HG03066 (cell line): ENCODE measurements around the gene RAD51B.
"Not testable (repeated sequence)": the region's sequence is repeated elsewhere in the genome, so short reads cannot be mapped to it uniquely, and the experiment has no call there.

Experiments
- ATAC-seq: cut with Tn5 transposase; IDR thresholded peaks from one replicate; pipeline ENCODE4 v1.9.1; 2021; ENCODE audit warnings: low read depth; ENCODE audit not compliant: unreplicated experiment

Gene RAD51B

DNA sequence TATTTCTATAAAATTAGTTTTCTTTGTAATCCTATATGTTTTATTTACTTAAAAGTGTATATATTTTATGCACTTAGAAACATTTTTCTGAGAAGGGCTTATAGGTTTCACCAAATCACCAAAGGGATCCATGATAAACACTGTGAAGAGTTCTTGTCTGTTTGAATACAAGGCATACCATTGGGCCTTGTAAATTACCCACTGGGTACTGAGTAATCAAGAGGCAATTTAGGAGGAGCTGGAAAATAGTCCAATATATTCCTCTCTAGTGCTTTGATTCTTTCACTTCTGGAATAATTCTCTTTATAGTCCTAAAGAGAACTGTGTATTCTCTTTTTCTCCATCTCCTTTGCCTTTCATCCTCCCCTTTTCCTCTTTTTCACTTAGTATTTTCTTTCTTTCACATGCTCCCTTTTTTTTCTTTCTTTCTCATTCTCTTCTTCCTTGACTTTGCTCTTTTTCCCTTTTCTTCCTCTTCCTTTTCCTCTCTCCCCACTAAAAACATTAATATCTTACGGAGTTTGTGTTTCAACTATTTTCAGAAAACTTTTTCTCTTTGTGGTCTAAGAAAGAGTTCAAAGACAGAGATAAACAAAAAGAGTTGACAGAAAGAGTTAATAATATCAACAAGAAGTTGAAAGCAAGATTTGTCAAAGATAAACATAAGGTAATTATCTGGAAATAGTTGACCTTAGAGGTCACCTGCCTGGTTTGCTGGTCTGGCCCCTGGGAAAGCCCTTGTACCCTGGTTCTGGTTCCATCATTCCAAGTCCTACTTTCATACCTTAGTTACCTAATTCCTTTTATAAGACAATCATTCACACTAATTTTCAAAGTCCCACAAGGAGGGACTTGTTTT lies 435.3 kb downstream of the RAD51B start:
- no peak for ATAC-seq

DNA sequence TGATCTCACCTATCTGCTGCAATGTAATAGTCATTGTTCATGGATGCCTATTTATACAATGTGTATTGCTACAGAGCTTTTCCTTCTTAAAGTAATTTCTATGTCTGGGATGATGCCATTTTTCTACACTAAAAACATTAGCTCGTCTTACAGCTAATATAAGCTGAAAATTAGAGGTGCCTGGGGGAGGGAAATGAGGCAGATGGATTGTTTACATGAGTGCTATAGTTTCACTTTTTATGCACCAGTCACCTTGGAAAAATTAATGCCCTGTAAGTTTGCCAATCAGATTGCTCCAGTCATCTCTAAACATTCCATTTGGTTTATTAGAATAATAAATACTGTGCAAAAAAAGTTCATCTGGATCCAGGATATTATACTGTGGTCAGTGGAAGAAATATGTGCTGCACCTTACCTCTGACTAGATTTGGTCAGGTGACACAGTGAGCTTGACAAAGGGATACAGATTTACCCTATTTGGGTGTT lies 436.2 kb downstream of the RAD51B start:
- ATAC-seq, result no peak

DNA sequence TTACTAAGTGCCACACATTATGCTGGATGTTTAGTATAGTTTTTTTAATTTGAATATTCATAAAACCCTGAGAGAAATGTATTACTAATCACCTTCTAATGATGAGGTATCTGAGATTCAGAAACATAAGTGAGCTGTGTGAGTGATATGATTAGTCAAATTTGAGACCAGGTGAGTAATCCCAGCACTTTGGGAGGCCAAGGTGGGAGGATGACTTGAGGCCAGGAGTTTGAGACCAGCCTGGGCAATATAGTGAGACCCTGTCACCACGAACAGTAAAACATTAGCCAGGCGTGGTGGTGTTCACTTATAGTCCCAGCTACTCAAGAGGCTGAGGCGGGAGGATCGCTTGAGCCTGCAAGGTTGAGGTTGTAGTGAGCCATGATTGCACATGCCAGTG lies 438.4 kb downstream of the RAD51B start:
- ATAC-seq, result no peak

DNA sequence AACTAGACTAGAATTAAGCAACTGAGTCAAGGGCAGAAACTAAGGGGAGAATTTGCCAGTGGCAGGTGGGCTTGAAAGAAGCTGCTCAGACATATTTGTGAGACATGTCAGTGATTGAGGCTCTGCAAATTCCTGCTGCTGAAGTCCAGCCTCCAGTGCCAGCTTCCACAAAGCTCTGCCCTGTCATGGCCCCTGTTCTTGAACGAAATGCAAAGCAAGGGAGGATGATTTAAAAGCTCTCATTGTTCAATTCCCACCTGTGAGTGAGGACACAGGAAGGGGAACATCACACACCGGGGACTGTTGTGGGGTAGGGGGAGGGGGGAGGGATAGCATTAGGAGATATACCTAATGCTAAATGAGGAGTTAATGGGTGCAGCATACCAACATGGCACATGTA lies 439.4 kb downstream of the RAD51B start:
- not testable (repeated sequence) for ATAC-seq

DNA sequence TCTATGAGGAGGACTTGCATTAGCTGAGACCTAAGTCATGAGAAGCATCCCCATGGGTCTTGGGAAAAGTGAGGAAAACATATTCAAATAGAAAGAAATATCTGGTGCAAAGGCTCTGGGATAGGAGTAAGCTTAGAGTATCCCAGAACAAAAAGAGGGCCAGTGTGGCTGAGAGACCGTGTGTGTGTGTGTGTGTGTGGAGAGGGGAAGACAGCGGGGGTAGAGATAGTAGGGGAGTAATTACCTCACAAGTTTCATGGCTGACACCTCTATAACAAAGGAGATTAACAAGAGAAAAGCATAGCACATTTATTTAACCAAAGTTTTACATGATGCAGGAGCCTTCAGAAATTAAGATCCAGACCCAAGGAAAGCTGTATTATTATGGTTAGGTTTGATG lies 440.5 kb downstream of the RAD51B start:
- ATAC-seq, result no peak

DNA sequence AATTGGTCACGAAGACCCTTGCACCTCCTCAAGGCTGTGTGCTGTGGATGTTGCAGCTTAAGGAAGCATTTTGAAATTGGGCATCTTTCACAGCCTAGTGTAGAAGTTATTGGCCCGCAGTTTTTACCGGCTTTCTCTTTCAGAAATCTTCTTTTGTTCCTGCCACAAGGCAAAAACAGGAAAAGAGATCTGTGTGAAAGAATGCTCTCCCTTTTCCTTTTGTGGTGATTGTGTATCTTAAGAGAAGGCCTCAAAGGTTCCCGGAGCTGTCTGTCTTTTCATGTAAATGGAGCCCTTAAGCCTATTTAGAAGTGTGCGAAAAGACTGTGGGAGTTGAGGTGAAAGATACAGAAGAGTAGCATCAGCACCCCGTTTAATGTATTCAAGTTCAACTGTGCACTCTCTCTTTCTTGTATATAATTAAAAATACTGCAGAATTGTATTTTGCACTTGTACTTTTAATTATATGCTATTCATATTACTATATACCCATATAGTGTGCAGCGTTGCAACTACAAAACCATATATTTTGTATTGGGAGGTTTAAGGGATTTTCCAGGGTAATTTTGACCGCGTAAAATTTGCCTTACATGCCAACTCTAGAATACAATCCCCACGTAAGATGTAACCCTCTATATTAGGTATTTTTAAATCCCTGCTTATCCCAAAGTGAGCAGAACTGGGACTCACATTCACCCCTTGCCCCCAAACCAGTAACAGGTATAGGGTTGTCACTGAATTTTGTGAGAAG lies 441.7 kb downstream of the RAD51B start:
- ATAC-seq, result no peak

DNA sequence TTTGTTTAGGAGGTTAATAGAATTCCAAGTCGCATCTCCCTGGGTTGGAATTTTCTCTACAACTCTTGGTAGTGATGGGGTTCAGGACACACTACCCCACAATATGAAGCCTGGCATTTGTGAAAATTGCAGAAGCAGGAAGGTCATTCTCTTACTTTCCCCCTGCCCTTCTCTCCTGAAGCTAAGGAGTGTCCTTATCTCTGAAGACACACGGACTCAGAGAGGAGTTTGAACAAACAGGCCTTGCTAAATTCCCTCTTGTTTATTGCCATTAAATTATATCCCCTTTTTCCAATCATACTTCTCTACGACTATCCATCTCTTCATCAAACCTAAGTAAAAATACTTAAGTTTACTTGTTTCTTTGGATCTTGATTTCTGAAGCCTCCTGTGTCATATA lies 443.0 kb downstream of the RAD51B start:
- ATAC-seq, result no peak

DNA sequence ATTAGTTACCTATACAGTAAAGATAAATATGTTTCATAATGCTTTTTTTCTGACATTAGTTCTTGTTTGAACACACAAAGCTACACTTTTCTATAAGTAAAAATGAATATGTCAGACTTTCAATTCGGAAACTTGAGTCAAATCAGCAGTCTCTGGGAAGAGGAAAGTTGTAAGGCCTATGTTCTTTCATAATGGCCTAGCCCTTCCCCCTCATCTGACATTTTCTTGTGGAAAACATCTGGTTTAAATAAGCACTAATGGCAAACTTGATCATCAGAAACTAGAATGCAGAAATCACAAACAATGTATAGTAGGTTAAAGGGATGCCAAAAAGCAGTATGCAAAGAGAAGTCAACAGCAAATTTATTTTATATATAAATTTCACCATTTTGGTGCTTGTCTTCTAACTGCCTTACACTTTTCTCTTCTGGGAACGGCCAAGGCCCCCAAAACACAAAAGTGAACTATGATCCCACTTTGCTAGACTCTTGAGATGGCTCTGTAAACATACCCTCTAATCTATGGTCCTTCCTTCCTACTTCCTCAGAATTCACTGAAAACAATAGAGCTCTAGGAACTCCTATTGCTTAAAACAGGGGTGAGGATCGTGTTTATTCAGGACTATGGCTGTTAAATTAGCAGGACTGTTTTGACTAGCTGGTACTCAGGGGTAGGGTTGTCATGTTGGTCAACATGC lies 444.1 kb downstream of the RAD51B start:
- no peak for ATAC-seq

DNA sequence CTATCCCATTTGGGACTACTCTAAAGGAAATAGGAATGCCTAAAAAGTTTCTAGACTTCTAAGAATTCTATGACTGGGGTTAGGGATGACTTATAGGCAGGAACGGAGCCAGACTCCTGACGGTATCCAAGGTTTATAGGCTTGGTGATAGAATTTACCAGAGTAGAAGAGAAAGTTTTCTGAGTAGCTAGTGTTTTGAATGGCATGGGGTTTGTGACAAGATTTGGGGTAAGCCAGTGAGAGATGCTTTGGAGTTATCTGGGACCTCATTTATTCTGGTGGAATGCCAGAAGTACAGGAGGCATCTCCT lies 444.6 kb downstream of the RAD51B start:
- no peak for ATAC-seq

DNA sequence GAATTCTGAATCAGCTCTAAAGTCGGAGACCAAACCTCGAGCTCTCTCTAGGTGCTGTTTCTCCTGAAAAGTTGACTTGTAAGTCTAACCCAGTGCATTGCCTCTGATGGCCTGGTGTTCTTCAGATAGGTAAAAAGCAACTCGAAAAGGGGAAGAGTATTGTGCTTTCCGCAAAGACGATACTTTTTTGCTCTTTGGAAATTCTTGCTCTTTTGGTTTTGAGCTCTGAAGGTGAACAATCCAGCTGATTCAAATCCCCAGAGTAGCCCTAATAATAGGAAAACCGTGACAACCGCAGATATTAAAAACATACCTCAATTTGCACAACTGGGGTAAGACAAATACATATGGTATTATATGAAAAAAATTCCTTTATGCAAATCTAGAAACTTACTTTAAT lies 447.4 kb downstream of the RAD51B start:
- no peak for ATAC-seq

DNA sequence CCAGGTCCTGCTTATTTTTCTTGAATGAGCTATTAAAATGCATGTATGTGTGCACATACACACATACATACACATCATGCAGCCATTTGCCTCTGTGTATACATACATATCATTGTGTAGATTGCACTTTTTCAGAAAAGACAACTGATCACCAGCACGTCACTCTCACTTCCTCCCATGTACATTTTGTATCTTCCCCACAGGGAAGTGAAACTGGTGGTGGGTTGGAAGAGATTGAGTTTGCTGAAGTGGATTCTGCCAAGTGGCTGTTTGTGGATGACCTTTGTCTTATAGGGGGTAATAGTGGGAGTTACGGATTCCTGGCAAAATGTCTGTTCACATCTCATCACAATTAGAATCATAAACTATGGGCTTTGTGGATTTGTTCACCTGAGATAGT lies 448.6 kb downstream of the RAD51B start:
- peak; percentile 74 for ATAC-seq

DNA sequence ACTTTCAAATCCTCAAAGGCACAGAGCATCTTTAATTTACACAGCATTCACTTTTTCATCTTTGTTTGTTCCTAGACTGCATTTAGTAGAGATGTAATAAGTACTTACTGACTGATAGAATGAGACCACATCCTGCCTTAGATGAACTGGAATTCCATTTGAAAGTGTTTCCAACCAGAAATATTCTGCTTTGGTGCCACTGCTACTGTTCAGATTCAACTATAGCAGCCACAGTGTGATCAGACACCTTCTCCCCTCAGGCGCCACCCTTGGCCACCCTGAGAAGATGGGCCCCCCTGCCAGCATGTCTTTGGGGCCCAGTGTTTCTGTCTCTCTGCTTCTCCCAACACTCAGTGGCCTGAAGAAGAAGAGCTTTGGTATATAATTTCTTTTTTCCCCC lies 449.1 kb downstream of the RAD51B start:
- ATAC-seq, result no peak

DNA sequence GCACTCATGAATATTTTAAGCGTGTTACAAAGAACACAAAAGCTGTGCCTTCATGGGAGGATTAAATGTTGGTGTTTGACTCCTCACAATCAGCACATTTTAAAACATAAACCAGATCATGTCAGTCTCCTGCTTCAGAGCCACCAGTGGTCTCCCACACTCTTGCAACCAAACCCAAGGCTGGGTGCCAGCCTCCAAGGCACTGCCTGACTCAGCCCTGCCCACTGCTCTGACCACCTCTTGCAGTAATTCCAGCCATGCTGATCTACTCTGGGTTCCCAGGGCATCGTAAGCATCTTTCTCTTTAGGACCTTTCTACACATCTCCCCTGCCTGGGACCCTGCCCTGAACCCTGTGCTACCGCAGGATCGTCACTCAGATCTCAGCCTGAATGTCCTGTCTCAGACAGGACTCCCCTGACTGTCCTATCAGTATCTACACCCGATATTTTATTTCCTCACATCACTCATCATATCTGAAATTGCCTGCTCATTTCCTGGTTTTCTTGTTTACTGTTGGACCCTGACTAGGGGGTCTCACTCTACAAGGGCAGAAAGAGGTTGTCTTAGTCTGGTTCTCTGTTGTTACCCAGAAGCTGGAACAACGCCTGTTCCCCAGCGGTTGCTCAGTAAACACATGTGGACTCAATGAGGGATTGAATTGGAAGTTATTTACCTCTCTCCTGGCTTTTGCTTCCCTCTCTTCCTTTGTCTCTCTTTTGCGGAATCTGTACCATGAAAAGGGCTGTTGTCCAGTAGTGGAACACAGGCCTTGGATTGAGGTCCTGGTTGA lies 449.8 kb downstream of the RAD51B start:
- ATAC-seq, result no peak

DNA sequence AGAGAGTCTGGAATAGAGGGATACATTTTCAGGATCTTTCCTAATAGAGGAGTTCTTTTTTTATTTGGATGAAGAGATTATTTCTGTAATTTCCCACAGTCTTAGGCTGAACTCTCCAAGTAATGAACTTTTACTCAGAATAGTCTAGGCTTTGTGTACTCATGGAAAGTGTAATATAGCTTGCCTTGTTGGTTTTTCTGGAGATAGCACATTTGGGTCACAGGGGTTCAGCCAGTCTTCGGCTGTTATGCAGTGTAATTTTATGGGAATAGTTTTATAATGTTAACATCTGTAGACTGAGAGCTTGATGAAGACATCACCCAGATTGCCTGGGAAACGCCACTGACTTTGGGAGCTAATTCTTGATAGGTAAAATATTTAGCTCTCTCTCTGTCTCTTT lies 450.8 kb downstream of the RAD51B start:
- no peak for ATAC-seq

DNA sequence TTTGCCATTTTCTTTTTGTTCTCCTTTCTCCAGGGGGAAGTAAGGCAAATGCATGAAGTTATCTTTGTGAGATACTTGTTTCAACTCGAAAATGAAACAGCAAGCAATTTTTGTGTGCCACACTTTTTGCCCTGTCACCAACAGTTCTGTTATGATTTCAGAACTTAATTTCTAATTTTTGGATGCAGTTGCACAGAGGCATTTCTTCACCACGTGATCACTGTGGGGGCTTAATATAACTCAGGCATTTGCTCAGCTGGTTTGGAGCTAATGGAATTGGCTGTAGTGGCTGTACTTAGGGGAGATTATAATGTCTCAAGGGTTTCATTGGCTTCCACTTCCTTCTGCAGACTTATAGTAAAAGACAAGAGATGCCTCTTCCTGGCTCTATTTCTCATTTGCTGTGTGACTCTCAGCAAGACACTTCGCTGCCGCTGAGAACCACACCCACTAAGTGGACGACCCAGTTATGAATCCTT lies 452.4 kb downstream of the RAD51B start:
- ATAC-seq, result no peak

DNA sequence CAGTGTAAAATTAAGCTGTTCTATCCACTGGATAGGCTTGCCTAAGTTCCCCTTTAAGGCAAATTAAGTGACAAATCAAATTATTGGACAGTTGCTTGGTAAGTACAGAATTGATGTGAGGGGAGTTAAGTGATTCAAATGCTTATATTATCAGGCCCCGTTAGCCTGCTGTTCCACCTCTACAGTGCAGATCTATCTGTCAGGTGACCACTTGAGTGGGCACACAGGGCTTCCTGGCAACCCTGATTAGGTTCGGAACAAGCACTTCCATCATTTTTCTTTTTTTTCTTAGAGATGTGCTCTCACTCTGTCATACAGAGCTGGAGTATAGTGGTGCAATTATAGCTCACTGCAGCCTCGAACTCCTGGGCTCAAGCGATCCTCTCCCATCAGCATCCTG lies 453.8 kb downstream of the RAD51B start:
- no peak for ATAC-seq

DNA sequence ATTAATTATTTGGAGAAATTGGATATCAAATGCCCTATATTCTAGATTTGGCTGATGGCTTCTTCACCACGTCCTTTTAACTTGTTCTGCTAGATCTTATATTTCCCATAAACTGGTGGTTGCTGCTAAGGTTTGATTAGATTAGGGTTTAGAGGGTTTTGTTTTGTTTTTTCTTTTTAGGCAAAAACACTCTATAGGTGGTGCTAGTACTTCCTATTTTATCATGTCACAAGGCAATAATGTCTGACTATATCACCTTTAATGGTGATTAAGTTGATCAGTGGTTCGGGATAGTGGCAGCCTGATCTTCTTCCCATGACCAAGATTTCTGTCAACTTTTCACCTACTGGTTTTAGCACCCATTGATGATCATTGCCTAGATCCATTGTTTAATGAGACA lies 455.1 kb downstream of the RAD51B start:
- ATAC-seq, result no peak

DNA sequence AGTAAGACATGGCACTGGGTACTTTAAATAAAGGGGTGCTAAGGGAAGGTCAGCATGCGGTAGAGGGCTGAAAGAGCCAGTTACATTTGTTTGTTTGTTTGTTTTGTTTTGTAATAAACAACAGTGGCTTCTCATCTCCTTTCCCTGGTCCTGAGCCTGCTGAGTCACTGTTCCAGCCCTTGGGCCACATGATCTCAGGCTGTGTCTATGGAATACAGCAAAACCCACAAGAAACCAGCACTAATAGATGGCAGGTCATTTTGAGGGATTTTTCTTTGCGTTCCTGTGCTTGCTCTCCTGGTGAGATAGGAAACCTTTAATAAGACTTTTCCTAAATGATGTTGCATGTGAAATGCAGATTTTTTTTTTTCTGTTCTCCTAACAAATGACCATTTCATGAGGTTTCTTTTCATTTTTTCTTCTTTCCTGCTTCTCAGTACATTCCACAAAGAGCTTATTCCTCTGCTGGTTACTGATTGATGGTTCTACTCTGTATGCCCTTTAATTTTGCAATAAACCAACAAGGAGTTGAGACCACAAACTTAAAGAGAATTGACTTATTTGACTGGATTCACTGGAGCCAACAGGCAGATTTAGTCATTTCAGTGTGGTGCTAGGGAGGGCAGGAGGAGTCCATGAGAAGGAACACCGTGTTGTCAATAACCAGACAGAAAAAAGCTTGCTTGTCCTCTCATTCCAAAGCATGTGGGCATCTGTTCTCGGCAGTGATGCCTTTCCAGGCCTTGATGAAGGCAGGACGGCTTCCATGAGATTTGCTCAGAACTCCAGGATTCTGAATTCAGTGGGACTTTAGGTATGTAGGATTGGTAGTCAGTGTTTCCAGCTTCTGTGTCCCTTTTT lies 459.2 kb downstream of the RAD51B start:
- no peak for ATAC-seq

DNA sequence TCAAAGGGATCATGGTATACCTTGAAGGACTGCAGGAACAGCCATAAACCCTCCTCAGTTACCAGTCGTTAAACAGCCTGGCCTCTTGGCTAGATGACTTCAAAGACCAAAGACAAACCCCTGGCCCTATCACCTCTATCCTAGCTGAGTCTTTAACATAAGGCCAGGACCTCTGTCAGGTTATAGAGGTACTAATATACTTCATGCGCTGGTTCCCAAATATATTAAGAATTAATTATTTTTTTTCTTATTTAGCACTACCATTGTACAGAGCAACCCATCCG lies 459.8 kb downstream of the RAD51B start:
- ATAC-seq, result no peak

DNA sequence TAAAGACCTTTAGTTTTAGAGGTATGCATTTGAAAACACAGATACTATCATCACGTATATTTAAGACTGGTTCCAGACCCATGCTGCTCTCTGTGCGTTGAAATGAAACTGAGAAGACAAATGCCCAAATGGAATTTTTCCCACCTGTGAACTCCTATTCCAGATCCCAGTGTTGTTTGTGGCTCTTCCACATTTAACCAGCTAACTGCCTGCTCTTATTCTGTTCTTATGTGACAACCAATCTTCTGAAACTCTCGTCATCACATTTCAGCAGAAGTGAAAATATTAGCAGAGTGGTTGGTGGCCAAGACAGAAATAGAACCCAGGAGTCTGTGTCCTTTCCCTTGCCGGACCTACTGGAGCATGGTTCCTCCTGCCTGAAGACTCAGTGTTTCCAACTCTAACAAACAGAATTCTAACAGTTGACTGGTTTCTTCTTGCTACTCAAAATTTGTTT lies 460.2 kb downstream of the RAD51B start:
- peak; percentile 41 for ATAC-seq
